ENCODE data around the gene CALY.
"Not testable (repeated sequence)": the region's sequence is repeated elsewhere in the genome, so short reads cannot be mapped to it uniquely, and the experiment has no call there.

CALY gene

DNA sequence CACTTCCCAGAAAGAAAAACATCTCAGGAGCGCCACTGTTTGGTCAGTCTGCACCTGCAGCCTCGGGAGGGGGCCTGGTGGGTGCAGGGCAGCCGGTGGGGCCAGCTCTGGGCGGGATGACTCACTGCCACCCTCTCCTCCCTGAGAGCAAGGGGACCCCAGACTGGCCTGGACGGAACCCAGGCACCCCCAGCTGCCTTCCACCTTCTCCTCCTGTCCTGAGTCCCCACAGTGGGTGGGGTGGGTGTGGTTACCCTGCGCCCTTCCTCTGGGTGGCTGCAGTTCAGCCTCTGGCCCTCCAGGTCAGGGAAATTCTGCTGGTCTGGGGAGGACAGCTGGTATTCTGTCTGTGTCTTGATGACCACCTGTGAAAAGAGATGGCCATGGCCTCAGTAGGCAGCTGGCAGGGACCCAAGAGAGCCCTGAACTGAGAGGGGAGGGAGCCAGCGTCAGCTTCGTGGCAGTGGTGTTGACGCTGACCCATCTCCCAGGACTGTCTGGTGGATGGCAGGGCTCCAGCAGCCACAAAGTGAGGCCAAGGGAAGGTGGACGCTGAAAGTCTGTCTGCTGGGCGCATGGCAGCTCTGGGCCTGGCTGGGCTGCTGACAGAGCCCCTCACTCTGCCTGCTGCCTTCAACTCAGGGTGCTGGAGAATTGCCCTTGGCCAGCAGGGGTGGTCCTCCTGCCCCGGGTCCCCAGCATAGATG, 8.9 kb downstream of the CALY start:
- no peak for DNase-seq

DNA sequence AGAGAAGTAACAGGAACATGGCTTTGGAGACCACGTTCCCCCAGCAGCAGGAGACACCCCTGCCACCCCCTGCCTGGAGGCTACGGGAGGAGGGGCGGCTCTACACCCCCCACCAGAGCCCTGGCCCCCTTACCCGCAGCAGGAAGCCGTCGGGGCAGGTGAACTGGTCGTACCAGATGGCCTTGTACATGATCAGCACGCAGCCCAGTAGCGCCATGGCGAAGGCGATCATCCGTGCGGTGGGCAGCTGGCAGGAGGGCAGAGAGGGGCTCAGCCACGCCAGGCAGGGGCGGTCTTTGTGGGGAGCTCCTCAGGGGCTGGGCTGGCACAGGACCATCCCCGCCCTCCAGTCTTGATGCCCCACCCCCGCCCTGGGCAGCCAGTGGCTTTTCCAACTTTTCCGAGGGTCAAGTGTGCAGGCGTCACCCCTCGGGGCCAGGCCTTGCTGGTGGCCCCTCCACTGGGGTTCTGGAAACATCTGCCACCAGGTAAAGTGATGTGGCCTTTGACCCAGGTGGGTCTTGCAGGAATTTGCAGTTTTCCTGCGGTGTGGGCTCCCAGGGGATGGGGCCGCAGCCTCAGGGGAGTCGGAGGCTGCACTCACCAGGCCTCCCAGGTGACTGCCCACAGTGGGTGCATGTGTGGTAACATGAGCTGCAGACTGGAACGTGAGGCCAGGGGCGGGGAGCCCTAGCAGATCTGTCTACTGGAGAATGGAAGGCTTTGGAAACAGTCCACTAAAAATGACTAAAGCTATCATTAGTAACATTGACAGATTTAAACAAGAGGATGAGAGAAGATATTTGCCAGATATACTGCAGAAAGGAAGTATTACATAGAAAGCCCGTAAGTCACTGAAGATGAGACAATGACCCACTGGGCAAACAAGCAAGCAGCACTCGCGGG, 9.7 kb downstream of the CALY start:
- no peak for DNase-seq

DNA sequence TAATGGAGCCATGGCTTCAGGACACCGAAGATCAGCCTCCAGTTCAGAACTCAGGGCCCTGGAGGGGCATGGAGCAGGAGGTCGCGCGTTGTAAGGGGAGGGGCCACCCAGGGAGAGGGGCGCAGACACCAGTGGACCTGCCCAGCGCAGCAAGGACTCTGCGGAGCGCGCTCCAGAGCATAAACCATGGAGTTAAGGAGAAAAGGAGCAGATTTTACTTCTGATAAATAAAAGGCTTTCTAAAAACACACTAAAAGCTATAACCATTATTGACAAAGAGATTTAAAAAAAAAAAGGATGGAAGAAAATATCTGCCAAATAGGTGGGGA, 10.5 kb downstream of the CALY start:
- no peak for DNase-seq

DNA sequence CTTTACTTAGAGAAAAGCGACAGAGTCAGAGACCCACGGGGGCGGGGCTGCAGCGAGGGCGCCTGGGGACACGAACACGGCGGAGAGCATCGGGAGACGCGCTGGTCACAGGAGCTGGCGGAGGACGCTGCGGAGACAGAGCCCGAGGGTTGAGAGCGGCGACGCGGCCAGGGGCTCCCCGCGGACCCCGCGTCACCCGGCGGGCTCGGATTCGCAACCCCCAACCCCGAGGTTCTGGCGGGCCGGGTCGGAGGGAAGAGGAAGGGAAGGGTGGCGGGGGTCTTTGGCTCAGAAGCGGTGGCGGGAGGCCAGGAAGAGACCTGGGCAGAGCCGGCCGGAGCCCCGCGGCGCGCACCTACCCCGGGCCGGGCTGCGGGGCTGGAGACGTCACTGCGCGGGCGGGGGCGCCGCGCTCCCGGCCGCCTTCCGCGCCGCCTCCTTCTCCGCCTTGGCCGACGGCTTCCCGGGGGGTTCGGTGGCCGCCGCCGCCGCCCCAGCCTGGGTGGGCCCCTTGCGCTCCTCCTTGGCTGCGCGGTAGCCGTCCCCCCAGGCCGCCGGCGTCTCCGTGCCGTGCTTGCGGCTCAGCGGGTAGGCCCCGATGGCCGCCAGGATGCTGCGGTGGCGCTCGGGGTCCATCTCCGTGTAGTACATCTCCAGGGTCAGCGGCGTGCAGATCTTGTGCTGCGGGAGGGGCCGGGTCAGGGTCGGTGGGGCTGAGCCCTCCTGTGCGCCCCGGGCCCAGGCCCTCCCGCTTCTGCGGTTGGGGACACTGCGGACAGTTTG, 11.1 kb downstream of the CALY start:
- DNase-seq, result peak in 1 of 2 donors; percentile 23

DNA sequence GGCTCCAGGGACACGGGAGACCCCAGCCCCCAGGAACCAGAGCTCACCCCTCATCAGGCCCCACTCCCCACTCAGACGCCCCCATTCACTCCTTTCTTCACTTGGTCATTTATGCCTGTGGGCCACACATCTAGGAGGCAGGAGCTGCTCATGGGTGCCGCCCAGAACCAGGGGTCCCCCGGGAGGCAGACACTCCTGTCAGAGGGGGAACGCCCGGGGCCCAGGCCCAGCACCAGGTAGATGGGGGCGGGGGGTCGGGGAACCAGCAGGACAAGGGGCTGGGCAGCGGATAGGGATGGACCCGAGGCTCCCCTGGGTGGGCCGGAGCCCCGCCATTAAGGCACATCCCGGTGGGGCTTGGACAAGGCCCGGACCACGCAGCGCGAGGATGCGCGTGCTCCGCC, 11.8 kb downstream of the CALY start:
- DNase-seq, result no peak

DNA sequence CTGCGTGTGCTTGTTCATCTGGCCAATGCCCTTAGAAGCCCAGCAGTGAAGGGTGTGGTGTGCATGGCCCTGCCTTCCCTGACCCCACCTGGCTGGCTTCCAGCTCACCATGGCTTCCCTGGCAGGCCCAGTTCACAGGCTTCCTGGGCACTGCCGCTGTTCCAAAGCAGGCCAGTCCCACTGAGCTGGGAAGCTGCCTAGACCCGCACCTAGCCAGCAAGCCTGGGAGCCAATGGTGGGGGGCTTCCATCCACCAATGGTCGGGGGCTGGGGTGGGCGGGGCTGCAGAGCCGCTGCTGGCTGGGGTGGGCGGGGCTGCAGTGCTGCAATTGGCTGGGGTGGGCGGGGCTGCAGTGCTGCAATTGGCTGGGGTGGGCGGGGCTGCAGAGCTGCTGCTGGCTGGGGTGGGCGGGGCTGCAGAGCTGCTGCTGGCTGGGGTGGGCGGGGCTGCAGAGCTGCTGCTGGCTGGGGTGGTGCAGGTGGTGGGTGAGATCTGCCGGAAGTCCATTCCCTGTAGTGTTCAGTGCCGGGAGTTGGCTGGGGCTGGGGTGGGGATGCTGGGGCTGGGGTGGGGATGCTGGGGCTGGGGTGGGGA, 12.4 kb downstream of the CALY start:
- peak; percentile 73 to 78 for DNase-seq

DNA sequence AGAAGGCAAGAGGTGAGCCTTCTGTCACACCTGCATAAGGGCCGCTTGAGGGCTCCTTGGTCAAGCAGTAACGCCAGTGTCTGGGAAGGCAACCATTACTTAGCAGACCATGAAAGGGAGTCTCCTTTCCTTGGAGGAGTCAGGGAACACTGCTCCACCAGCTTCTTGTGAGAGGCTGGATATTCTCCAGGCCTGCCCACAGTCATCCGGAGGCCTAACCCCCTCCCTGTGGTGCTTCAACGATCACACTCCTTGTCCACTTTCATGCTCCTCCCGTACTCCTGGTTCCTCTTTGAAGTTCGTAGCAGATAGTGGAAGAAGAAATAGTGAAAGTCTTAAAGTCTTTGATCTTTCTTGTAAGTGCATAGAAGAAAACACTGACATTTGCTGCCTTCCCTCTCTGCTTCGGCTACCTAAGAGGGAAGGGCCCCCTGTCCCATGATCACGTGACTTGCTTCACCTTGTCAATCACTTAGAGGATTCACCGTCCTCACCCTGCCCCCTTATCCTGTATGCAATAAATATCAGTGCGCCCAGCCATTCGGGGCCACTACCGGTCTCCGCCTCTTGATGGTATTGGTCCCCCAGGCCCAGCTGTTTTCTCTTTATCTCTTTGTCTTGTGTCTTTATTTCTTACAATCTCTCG, 14.5 kb downstream of the CALY start:
- not testable (repeated sequence) for DNase-seq

DNA sequence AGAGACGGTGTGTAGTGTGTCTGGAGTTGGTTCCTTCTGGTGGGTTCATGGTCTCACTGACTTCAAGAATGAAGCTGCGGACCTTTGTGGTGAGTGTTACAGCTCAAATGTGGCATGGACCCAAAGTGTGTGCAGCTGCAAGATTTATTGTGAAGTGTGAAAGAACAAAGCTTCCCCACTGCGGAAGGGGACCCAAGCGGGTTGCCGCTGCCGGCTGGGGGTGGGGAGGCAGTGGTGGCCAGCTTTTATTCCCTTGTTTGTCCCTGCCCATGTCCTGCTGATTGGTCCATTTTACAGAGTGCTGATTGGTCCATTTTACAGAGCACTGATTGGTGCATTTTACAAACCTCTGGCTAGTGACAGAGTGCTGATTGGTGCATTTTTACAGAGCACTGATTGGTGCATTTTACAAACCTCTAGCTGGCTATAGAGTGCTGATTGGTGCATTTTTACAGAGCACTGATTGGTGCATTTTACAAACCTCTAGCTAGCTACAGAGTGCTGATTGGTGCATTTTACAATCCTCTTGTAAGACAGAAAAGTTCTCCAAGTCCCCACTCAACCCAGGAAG, 15.8 kb downstream of the CALY start:
- not testable (repeated sequence) for DNase-seq

DNA sequence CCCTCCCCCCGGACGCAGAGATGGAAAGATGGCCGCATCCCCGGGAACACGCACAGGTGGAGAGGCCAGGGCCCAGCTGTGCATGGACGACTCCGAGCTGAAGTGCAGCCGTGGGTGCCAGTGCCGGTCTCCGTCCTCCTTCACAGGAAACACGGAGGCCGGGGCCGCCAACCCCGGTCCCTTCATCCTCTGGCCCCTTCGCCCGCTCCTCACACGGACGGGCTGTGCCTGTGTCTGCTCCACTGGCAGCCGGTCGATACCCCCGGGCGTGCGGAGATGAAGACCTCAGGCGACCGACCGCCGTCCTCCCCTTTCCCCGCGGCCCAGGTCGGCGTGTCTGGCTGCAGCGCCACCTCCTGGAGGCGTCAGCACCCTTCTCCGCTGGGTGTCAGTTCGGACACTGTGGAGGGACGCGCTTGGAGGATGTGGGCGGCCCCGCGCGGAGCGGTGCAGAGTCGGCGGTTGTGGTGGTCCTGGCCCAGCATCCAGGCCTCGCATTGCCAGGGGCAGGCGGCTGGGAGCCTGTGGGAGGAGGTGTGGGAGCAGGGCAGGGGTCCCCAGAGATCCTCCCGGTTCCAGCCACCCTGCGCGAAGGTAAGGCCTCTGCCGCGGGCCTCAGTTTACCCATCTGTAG, 18.1 kb downstream of the CALY start:
- peak; percentile 74 to 77 for DNase-seq

DNA sequence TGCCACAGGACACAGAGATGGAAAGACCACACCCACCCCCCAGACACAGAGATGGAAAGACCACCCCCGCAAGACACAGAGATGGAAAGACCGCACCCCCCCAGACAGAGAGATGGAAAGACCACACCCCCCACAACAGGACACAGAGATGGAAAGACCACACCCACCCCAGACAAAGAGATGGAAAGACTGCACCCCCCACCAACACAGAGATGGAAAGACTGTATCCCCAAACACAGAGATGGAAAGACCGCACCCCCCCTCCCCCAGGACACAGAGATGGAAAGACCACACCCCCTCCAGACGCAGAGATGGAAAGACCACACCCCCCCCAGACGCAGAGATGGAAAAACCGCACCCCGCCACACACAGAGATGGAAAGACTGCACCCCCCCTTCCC, 20.0 kb downstream of the CALY start:
- DNase-seq, result no peak

DNA sequence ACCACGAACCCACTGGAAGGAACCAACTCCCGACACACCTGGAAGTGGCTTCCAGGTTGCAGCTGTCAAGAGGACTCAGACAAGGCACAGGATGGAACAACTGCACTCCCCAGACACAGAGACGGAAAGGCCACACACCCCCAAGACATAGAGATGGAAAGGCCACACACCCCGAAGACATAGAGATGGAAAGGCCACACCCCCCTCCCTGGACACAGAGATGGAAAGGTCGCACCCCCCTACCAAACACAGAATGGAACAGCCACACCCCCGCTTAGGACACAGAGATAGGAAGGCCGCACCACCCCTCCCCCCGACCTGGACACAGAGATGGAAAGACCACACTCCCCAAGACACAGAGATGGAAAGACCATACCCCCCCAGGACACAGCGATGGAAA, 20.4 kb downstream of the CALY start:
- no peak for DNase-seq

DNA sequence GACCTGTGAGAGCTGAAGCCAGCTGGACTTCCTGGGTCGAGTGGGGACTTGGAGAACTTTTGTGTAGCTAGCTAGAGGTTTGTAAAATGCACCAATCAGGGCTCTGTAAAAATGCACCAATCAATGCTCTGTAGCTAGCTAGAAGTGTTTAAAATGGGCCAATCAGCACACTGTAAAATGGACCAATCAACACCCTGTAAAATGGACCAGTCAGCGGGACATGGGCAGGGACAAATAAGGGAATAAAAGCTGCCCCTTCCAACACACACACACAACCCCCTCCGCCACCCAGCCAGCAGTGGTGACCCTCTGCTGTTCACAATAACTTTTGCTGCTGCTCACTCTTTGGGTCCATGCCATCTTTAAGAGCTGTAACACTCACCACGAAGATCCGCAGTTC, 20.8 kb downstream of the CALY start:
- DNase-seq, result no peak

DNA sequence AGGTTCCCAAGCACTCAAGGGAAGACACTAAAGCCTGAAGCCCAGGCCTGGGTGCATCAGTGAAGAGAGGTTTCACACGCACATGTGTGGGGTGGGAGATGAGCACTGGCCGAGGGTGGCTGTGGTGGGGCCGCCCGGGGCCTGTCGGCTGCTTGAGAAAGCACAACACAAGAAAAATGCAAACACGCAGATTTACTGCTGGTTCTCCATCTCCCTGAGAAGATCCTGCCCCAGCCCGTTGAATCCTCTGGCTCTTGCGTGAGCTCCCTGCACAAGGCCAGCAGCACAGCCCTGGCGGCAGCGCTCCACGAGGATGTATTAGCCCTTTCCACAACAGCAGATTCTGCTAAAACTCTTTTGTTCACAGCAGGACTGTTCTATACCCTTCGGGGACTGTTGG, 21.8 kb downstream of the CALY start:
- no peak for DNase-seq

DNA sequence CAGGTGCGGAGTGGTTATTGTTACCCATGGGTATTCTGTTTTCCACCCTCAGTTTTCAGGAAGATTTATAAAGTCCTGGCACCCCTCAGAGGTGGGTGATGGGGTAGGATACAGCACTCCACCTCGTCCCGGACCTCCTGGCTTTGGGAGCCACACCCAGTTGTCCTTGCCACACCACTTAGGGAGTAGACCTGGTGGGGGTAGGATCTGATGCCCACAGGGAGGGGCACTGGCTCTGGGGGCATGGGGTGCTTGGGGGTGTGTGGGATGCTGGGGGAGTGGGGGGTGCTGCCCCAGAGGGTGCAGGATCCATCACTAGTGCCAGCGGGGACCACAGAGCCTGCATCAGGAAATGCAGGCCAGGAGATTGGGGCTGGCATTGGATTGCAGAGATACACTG, 23.5 kb downstream of the CALY start:
- DNase-seq, result no peak

DNA sequence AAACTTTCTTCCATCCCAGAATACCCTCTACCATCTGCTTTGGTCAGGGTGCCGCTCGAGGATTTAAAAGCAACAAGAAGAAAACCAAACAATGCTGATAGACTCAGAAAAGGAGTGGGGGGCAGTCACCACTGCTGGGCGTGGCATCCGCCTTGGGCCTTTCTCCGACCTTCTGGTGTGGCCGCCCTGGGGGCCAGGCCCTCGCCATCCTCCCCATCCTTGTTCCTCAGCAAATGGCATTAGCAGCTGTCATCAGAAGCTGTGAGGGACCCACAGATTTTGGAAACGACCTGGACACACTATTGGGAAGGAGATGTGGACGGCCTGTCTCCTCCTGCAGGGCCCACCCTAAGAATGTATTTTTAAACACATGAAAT, 23.9 kb downstream of the CALY start:
- no peak for DNase-seq

DNA sequence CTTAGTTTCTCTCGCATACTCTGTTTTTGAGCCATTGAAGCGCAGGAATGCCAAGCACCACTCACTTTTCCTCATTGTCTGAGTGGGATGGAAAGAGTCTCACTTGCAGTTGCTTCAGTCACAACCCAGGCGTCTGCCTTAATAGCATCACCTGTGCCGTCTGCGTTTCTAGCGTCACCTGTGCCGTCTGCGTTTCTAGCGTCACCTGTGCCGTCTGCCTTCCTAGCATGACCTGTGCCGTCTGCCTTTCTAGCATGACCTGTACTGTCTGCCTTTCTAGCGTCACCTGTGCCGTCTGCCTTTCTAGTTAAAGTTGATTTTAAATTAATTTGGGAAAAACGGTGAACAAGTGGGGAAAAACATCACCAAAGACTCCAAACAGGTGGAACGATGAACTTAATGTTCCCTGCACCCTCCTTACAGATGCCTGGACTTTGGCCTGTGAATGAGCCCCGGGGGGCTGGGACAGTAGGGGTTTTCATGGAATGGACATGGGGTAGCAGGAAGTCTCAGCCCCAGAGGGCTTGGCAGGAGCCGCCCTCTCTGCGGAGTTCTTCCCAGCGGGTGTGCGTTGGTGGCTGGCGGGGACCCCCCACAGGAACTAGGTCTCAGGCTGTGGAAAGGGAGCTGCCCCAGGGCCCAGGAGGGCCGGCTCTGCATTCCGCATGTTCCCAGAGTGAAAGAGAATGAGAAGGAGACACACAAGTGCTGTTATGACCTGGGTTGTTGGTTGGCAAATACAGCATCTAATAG, 24.5 kb downstream of the CALY start:
- DNase-seq, result no peak

DNA sequence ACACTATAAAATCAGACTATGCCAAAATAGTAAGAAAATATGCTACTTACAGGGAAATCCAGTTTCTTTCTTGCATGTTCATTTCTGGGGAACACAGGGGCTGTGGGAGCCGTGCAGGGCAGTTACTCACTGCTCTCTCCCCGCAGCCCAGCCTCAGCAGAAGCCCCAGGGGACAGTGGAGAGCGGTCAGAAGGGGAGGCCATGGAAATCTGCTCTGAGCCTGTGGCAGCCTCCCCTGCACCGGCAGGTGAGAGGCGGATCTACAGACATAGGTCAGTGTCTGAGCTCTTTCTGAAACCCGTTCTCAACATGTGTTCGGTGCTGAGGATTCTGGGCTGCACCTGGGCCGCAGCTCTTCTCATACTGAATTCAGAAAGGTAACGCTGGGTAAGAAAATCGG, 25.1 kb downstream of the CALY start:
- no peak for DNase-seq

DNA sequence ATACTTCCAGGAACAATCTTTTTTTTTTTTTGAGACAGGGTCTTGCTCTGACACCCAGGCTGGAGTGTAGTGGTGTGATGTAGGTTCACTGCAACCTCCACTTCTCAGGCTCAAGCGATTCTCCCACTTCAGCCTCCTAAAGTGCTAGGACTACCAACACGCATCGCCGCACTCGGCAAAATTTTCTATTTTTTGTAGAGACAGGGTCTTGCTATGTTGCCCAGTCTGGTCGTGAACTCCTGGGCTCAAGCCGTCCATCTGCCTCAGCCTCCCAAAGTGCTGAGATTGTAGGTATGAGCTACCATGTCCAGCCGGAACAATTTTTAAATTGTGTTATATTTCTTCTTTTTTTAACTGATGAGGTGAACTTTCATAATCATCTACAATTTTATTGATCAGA, 25.9 kb downstream of the CALY start:
- DNase-seq, result no peak

DNA sequence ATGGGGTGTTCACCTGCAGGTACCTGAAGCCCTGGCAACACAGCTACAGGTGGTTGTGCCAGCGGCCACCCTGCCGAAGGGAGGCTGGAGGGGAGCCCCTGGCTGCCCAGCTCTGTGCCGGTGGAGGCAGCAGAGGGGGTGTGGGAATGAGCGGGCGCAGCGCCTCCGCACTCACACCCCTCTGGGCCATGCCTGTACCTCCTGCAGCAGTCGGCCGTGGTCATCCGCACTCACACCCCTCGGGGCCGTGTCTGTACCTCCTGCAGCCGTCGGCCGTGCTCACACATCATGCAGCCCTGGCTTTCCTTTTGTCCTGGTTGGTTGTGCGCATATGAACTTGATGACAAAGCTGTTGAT, 26.3 kb downstream of the CALY start:
- no peak for DNase-seq

DNA sequence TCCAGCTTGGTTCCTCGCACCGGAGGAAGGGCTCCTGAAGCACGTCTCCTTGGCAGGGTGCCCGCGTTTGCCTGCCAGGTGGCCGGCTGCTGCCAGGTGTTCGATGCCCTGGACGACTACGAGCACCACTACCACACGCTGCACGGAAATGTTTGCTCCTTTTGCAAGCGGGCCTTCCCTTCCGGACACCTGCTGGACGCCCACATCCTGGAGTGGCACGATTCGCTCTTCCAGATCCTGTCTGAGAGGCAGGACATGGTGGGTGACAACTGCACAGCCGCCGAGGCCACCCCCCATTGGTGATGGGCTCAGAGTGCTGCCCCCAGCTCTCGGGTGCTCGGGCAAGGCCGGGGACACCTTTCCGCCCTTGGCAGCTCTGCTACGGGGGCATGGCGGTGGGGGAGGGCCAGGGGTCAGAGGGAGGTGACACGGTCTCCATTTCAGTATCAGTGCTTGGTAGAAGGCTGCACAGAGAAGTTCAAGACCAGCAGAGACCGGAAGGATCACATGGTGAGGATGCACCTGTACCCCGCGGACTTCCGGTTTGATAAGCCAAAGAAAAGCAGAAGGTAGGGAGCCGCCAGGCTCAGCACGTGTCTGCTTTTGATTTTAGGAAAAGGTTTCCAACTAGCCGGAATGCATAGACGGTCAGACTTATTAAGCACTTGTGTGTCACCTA, 26.8 kb downstream of the CALY start:
- DNase-seq, result no peak

All from CD4-positive, alpha-beta T cell treated with Interleukin-1 beta for 1 hour (primary cell).